Activated CD8-positive, alpha-beta memory T cell treated with anti-CD3 and anti-CD28 coated beads for 1 hour (primary cell): ENCODE measurements around the gene ASXL1.
"Not testable (repeated sequence)": the region's sequence is repeated elsewhere in the genome, so short reads cannot be mapped to it uniquely, and the experiment has no call there.

ENCODE experiments used
- DNase-seq, 2 donors: peaks; one replicate each; pipeline ENCODE4 v3.0.0-alpha.2; 2020; ENCODE audit warnings: low read depth in 1 of 2; ENCODE audit errors: extremely low read depth in 1 of 2

Gene ASXL1

DNA sequence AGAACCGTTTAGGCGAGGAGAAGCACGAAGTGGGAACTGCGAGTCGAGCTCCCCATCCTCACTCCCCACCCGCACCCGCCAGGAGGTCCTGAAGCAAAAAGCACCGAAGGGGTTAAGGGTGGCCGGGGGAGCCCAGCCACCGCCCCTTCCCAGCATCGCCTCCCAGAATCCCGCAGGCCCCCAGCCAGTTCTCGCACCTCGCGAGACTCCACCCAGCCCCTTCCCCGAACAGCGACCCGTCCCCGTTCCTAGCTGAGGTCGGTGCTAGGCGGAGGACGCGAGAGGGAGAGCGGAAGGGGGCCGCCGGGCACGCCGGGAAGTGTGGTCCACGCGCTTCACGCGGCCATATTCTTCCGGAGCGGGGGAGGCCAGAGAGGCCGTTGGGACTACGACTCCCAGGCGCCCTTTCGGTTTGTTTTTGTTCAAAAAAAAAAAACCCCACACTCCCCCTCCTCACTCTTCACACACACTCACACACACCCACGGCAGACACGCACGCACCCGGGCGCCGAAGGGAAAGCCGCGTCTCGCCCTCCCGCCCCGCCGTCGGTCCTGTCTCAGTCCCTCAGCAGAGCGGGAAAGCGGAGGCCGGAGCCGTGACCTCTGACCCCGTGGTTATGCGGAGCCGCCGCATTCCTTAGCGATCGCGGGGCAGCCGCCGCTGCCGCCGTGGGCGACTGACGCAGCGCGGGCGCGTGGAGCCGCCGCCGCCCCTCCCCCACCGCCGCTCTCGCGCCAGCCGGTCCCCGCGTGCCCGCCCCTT is at the start of gene ASXL1:
TSS of gene ASXL1 (plus strand) at position 463 of the 763 bp plus-strand sequence. CDS start 445 bp downstream, outside the sequence.
- peak; percentile 79 to 87 for DNase-seq

DNA sequence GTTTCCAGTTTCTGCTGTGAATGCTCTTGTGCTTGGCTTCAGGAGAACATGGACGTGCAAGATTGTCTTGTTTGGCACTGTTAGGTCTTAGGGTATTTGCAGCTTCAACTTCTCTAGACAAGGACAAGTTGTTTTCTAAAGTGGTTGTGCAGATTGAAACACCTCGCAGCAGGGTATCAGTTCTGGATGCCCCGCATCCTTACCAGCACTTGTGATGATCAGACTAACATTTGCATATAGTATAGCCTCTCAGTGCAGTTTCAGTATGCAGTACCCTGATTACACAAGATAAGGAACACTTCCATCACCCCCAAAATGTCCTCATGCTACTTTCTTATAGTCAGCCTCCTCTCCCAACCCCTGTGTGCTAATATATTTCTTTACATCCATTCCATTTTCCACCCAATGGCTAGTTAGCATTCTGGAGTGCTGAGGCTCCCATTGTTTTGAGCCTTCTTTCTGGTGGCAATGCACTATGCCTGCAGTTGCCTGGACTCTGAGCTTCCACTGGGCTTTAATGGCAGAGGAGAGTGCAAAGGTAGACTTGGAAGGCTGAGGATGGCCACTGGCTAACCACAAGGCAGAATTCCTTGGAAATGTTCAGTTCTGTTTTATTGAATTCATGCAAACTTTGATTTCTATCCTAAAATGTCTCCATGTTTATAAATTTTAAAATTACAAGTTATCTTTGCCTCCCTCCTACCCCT is 45.3 kb upstream of the ASXL1 start:
- no peak for DNase-seq

DNA sequence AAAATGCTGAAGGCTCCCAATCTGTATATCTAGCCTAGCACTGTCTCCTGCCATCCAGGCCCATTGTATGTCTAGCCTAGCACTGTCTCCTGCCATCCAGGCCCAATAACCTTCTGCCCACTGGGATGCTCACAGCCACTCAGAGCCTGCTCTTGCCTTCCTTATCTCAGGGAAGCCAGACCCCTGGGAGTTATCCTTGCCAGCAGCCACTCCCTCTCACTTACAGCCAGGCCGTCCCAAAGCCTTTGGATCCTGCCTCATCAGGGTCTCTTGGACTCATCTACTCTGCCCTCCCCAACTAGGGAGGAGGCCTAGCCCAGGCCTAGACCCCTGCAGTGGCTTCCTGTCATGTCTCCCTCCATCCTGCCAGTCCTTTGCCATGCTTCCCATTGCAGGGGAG is 43.4 kb upstream of the ASXL1 start:
- no peak for DNase-seq

DNA sequence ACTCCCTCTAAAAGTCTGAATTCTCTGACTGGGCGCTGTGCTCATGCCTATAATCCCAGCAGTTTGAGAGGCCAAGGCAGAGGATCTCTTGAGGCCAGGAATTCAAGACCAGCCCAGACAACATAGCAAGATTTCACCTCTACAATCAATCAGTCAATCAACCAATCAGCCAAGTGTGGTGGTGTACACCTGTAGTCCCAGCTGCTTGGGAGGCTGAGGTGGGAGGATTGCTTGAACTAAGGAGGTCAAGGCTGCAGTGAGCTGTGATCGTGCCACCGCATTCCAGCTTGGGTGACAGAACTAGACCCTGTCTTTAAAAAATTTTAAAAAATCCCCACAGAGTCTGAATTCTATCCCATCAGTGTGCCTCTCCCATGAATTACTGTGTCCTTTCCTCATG is 42.7 kb upstream of the ASXL1 start:
- no peak for DNase-seq

DNA sequence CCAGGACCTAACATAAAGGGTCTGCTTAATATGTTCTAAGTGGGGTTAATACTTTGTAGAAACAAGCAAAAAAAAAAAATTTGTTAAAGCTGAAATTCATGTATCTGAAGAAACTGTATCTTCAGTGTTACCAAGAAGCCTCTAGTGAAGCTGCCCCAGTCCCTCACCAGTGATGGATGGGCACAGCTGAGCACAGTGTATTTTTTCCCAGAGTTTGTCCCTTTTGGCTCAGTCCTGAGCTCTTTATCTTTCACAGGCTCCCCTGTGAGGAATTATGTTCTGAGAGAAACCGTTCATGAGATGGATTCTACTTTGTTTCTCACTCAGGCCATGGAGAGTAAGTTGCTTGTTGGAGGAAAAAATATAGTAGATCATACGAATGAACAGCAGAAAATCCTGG is 42.2 kb upstream of the ASXL1 start:
- DNase-seq: no peak

DNA sequence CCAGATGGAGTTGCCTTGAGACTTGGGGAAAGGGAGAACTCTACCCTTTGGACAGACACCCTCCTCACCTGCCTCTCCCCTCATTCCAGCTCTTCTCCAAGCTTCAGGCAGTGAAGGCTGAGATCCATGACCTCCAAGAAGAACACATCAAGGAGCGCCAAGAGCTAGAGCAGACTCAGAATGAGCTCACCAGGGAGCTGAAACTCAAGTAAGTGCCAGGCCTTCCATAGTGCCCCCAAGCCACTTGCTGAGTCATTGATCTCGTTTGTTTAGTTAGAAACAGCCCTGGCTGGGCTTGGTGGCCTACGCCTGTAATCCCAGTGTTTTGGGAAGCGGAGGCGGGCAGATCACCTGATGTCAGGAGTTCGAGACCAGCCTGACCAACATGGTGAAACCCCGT is 41.5 kb upstream of the ASXL1 start:
- DNase-seq: no peak

DNA sequence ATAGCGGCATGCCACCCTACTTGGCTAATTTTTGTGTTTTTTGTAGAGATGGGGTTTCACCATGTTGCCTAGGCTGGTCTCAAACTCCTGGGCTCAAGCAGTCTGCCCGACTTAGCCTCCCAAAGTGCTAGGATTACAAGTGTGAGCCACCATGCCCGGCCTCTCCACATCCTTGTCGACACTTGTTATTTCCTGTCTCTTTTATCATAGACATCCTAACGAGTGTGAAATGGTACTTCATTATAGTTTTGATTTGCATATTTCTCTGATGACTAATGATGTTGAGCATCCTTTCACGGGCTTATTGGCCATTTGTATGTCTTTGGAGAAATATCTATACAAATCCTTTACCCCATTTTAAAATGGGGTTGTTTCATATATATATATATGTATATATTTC is 39.0 kb upstream of the ASXL1 start:
- no peak for DNase-seq

DNA sequence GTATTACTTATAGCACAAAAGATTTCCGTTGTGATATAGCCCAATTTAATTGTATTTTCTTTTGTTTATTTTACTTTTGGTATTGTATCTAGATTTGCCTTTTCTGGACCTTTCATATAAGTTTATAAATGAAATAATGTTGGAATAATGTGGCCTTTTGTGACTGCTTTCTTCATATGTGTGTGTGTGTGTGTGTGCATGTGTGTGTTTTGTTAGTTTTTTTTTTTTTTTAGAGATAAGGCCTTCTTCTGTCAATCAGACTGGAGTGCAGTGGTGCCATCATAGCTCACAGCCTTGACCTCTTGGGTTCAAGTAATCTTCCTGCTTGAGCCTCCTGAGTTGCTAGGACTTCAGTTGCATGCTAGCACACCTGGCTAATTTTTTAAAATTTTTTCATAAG is 37.8 kb upstream of the ASXL1 start:
- DNase-seq: no peak

DNA sequence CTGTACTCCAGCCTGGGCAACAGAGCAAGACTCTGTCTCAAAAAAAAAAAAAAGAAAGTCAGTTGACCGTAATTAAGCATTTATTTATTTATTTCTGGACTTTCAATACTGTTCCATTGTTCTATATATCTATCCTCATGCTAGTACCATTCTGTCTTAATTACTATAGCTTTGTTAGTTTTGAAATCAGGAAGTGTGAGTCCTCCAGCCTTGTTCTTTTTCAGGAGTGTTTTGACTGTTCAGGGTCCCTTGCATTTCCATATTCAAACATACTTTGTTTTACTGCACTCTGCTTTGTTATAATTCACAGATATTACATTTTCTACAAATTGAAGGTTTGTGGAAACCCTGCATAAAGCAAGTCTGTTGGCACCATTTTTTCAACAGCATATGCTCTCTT is 36.7 kb upstream of the ASXL1 start:
- DNase-seq: no peak

DNA sequence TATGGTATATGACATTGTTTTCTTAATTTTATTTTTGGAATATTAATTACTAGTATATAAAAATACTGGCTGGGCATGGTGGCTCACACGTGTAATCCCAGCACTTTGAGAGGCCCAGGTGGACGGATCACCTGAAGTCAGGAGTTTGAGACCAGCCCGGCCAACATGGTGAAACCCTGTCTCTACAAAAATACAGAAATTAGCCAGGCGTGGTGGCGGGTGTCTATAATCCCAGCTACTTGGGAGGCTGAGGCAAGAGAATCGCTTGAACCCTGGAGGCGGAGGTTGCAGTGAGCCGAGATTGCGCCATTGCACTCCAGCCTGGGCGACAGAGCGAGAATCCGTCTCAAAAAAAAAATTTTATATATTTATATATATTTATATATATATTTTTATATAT is 35.9 kb upstream of the ASXL1 start:
- DNase-seq: not testable (repeated sequence)

DNA sequence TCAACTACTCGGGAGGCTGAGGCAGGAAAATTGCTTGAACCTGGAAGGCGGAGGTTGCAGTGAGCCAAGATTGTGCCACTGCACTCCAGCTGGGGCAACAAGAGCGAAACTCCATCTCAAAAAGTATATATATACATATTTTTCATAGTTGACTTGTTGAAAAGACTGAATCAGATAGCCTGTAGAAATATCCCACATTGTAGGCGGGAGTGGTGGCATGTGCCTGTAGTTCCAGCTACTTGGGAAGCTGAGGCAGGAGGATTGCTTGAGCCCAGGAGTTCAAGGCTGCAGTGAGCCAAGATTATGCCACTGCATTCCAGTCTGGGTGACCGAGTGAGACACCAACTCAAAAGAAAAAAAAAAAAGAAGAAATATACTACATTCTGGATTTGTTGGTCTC is 34.4 kb upstream of the ASXL1 start:
- not testable (repeated sequence) for DNase-seq

DNA sequence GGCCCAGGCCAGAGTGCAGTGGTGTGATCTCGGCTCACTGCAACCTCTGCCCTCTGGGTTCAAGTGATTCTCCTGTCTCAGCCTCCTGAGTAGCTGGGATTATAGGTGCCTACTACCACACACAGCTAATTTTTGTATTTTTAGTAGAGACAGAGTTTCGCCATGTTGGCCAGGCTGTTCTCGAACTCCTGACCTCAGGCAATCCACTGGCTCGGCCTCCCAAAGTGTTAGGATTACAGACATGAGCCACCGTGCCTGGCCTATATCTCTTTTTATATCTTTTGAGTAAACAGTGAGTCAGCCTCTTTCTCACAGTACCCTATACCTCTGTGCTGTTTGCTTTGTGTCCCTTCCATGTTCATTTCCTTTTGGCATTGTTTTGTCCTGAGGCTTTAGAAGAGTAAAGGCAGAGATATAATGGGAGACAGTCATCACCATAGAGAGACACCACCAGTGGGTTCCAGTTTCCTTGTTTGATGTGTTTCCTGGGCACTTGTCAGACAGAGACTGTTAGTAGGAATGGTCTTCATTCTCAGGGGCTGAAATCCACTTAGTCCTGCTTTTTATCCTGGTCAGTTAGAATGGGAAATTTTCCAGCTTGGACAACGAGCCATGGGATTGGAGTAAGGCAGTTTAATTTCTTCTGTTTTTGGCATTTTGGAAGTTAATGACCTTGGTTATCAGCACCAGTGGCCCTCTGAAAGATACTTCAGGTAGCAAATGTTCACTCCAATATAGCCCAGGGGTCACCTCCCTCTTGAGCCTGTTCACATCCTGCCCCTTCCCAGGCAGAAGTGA is 32.2 kb upstream of the ASXL1 start:
- no peak for DNase-seq

DNA sequence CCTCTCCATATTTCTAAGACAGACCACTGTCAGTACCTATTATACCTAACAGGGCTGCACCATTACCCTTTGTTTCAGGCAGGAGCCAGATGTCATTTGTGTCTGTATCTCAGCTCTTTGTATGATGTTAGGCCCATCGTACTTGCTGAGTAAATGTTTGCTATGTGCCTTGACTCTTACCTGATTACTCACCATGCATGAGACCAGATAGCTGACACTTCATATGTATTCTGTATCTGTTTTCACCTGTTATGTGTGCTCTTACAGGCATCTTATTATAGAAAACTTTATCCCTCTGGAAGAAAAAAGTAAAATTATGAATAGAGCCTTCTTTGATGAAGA is 31.7 kb upstream of the ASXL1 start:
- DNase-seq: no peak

DNA sequence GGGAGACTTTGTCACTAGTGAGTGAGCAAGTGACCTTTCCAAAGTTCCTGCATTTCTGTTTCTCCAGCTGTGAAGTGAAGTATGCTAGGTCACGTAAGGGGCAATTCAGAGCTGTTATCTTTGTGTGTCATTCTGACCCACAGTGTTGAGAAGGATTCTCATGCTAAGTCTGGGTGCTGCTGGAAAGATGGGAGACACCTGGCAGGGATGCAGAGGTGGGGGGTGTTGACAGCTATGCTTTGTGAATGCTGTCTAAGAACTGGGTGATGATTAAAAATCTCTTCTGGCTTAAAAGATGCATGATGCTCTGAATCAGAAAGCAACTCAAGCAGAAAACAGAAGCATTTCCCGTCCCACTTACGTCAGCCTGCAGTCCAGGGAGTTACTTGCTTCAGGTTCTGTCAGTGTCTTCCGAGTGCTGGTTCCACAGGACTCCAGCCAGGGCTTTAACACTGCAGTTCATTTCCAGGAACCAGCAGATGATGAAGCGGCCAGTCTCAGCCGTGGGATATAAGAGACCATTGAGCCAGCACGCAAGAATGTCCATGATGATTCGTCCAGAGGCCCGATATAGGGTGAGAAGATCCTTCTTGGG is 30.9 kb upstream of the ASXL1 start:
- DNase-seq: no peak

DNA sequence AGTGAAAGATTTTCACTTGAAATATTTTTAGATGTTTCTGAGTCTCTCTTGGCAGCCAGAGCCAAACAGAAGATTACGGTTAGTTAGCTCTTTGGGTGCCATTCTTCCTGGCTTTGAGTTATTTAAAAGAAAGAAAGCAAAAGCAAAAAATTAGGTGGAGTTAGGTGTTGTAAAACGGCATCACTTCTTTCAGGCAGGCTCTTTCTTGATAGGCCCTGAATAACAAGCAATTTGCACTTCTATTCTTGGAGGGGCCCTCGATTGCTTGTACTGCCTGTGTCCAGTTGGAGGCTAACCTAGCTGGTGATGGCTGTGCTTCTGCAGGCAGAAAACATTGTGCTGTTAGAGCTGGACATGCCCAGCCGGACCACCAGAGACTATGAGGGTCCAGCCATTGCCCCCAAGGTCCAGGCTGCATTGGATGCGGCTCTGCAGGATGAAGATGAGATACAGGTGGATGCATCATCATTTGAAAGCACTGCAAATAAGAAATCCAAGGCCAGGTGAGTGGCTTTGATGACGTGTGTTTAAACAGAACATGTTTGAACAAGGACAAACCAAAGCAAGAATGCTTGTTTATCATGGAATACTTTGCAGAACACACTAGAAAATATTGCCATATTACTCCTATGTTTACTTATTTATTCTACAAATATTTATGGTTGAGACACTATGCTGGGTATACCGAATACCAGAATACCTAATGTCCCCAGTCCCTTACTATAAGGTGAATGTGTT is 28.1 kb upstream of the ASXL1 start:
- no peak for DNase-seq

DNA sequence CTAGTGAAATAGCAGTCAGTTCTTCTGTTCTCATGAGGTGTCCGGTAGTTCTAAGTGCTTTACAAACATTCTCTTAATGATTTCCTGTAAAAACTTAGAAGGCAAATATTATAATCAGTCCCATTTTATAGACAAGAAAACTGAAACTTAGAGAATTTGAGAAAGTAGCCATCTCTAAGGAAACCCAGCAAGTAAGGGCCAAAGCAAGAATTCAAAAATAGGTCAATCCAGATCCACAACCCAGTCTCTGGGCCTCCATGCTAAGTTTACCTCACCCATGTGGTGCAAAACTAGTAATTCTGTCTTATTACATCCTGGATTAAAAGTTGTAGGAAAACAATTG is 27.6 kb upstream of the ASXL1 start:
- no peak for DNase-seq

DNA sequence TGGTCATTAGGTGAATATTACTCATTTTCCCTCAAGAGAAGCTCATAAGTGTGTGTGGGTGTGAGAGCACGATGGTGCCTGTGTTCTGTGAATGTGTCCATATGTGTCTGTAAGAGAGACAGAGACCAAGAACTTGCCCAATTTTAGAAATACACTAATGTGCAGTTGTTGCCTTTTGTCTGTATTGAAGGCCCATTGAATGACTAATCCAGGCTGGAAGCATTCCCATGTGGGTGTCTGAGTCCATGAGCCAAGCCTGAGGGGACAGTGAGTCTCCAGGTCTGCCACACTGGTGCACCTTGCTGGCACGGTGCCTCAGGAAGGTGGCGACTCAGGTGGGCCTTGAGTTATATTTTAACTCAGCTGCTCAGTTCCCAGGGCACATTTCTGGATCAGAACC is 25.5 kb upstream of the ASXL1 start:
- no peak for DNase-seq

DNA sequence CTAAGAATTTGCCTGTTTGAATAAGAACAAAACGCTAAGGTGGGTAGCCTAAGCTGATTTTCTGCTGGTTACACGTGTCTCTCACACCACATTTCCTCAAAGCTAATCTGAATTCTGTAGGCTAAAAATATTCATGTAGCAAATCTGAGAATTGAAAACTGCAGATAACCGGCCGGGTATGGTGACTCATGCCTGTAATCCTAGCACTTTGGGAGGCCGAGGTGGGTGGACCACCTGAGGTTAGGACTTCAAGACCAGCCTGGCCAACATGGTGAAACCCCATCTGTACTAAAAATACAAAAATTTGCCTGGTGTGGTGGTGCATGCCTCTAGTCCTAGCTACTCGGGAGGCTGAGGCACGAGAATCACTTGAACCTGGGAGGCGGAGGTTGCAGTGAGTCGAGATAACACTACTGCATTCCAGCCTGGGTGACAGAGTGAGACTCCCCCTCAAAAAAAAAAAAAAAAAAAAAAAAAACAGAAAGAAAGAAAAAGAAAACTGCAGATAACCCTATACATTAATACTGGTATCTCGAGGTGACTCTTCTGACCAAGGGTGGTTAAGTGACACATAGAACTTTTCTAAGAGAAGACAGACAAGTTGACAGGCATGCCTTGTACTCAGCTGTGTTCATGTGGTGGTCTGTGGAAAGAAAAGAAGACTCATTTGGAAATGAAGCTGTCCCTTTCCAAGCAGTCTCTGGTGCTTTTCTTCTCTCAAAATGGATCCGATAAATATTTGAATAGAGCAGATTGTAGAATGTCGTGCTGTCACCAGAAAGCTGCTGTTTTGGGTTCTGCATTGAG is 24.7 kb upstream of the ASXL1 start:
- DNase-seq: no peak

DNA sequence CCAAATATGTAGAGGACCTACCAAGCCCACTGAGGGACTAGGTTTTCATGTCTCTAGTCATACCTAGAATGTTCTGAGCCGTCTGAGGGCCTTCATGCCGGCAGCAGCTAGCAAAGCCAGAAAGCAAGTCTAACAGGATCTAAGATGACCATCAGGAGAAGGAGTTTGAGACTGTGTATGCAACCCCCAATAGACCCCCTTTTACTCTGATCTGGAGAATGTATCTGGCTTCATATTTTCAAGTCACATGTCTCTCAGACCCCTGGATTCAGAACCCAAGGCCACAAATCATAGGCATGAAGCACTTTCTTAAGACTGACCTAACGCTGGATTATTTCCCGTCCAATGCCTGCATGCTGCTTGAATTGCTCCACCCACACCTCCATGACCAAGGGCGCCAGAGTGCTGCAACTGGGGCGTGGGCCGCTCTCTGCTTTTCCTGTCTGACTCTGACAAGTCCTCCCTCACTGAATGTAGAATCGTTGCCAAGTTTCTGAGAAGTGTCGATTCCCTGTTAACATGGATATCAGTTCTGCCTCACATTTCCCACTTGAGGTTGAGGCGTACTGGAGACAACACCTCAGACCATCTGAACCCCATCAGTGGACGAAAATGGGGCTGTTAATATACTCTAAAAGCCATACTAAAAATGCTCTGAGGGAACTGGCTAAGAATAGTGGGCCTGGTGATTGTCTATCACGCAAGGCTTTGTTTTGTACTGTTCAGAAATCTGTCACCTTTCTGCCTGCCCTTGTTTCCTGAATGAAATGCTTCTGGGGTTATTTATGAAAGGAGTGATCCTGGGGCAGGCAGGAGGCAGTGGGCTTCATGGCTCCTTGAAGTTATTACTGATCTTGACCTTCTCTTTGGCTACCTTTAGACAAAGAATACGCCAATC is 23.9 kb upstream of the ASXL1 start:
- peak in 1 of 2 donors; percentile 7 for DNase-seq
